Stimulated activated CD8-positive, alpha-beta memory T cell treated with anti-CD3 and anti-CD28 coated beads, Interleukin-7, amount 100 ng/mL, for 48 hours (primary cell): Measurements from ENCODE around the gene ZBTB42.
A peak's percentile ranks its signal among the peaks of the same experiment; 100 is the strongest.

Experiments used
- DNase-seq, 2 donors: peaks; one replicate each; pipeline ENCODE4 v3.0.0-alpha.2; 2020; ENCODE audit warnings: low read depth in 1 of 2; ENCODE audit errors: extremely low read depth in 1 of 2

The ZBTB42 gene

DNA sequence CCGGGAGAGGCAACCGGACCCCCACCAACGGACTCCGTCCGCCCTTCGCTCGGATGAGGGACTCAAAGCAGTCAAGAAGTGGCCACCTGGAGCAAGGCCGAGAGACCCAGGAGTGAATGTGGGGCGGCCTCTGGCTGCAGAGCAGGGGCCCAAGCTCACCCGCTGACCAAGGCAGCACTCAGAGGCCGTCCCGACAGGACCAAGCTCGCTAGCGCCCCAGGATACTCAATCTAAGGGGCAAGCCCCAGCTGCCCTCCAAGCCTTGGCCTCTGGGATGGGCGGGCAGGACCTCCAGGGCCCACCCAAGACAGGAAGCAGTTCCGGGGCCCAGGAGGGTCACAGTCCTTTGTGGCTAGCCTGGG, 6.3 kb upstream of the ZBTB42 start:
- DNase-seq: no peak

- DNase-seq: no peak
These were observed 5.7 kb upstream of the ZBTB42 start, which contains the start of gene AKT1 for GRCh38 chr14:104794993-104795780. TSS of gene AKT1 (minus strand) at chr14:104795748. CDS start at chr14:104792643, 3,105 bp downstream.

DNA sequence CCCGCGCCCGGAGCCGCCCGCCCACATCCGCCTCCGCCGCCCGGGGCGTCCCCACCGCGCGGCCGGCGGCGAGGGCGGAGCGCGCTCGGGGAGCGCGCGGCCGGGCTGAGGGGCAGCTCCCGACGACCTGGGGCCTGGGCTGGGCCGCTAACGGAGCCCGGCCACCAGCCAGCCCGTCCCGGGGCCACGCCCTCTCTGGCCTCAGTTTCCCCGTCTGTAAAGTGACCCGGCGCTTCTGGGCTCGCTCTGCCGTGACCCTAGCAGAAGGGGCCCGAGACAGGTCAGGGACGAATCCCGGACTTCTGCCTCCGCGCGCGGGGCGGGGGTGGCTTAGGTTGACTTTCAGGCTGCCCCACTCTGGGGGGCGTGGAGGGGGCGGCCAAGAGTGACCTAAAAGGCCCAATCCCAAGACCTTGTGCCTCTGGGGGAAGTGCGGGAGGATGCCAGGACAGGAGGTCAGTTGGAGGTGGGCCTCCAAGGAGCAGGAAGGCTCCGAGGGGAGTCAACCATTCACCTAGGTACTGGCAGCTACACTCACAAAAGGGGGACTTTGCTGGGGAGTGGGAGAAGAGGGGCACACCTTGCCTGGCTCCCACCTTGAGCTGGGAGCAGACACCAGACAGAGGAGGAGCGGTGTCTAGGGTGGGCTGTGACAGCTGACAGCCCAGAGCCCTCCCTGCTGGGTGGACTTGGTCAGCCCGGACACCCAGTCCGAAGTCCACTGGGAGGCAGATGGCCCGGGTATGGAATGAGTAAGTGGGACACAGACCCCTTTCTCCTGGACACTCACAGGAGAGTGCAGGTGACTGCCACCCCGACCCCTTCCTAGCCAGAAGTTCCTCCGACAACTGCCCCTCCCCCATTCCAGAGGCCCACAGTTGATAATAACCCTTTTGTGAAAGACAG, 4.9 kb upstream of the ZBTB42 start:
- no peak for DNase-seq

- DNase-seq: no peak
These were observed 4.2 kb upstream of the ZBTB42 start for GRCh38 chr14:104796687-104797081.

DNA sequence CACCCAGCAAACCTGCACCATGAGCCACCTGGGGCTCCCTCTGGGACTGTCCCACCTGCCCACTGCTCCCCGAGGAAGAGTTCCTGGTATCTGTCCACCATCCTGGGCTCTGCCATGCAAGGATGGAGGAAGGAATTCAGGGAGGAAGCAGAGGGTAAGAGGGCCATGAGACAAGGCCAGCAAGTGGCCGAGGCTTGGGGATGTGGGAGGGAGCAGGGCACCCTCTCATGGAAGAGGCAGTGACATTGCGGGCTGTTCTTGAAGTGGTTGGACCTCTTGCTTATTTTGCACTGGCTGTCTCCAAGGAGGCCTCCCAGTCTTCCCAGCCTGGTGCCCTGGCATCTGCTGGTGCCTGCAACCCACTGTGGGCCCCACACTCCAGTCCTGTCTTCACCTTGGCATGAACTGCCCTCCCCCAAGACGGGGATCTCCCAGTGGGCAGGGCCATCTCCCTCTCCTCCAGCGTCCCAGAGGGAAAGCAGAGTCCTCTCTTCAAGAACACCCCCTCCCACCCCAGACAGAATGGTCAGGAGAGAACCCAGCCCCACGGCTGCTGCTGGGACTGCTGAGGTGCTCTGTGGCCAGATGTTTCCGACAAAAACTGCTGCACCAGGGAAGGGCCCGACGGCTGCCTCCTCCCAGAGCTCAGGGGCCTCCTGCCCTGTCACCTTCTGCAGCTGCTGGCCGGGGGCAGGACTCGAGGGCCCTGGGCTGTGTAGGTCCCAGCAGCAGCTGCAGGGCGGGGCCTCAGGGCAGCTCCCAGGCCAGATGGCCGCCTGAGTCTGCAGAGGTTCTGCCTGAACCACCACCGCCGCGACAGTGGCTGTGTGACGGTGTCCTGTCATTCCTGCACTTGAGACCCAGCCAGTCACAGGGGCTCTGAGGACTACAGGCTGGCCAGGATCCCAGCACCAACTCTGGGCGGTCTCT, 3.5 kb upstream of the ZBTB42 start:
- no peak for DNase-seq

GRCh38 chr14:104798300-104799243, 2.3 kb upstream of the ZBTB42 start:
- DNase-seq: no peak

GRCh38 chr14:104799244-104800014, 1.5 kb upstream of the ZBTB42 start:
- DNase-seq: no peak

DNA sequence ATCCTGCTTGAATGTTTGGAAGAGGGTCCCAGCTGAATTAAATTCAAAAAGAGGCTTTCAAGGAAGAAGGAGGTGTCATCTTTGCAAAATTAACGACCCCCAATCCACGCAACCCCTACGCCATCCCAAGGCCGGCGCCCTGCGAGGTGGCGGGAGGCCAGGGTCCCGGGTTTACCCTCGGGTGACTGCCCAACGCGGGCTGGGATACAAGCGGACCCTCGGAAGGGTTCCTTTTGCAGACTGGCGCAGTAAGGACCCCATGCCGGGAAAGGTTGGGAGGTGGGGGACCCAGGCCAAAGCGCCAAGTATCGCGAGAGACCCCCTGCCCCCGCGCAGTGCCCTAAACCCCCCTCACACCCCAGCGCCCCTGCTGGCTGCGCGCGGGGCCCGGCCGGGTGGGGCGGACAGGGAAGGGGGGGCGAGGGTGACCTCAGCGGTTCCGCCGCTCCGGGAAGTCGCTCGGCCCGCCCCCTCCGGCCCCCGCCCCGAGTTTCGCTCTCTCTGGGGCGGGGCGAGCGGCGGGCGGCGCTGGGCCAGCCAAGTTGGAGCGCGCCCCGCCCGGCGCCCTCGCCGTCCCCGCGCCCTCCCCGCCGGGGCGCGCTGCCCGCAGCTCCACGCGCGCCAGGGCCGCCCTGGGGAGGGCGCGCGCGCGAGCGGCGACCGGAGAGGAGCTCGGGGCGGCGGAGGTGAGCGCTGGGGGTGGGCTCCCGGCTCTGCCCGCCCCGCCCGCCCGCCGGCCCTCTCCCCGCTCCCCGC, 708 bp upstream of the ZBTB42 start:
- peak; percentile 65 to 70 for DNase-seq

DNA sequence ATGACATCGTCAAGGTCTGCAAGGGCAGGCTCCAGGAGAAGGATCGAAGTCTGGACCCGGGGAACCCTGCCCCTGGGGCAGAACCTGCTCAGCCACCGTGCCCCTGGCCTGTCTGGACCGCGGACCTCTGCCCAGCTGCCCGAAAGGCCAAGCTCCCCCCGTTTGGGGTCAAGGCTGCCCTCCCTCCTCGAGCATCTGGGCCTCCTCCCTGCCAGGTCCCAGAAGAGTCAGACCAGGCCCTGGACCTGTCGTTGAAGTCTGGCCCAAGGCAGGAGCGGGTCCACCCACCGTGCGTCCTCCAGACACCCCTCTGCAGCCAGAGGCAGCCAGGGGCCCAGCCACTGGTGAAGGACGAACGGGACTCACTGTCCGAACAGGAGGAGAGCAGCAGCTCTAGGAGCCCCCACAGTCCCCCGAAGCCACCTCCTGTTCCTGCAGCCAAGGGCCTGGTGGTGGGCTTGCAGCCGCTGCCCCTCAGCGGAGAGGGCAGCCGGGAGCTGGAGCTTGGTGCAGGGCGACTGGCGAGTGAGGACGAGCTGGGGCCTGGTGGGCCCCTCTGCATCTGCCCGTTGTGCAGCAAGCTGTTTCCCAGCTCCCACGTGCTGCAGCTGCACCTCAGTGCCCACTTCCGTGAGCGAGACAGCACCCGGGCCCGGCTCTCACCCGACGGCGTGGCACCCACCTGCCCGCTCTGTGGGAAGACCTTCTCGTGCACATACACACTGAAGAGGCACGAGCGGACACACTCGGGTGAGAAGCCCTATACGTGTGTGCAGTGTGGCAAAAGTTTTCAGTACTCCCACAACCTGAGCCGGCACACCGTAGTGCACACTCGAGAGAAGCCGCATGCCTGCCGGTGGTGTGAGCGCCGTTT, 856 bp downstream of the ZBTB42 start:
- DNase-seq: no peak

DNA sequence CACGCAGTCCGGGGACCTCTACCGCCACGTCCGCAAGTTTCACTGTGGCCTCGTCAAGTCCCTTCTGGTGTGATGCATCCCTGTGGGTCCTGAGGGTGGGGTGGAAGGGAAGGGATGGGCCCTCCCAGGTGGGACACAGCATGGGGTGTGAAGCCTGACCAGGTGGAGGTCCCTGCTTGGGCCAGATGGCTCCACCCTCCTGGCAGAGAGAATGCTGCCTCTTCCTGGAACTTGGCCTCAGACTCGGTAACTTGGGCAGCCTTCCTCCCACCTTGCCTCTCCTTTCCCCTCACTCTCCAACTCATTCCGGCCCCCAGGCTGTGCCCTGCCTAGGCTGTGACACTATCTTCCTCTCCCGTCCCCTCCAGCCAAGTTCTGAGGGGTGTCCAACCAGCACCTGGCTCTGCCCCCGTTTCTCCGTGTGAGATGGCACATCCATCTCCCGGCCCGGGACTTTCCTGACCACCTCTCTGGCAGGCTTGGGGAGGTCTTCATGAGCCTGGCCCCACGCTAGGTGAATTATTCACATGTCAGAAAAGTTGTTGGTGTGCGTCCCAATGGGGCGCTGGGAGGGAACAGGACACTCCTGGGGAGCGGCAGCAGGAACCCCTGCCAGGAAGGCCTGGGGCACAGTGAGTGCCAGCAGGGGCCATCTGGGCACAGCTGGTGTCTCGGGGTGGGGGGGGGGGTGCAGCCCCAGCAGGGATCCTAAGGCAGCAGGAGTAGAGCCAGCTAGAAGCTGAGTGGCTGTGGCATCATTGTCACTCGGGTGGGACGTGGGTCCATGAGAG, 1.7 kb downstream of the ZBTB42 start:
- DNase-seq: no peak

DNA sequence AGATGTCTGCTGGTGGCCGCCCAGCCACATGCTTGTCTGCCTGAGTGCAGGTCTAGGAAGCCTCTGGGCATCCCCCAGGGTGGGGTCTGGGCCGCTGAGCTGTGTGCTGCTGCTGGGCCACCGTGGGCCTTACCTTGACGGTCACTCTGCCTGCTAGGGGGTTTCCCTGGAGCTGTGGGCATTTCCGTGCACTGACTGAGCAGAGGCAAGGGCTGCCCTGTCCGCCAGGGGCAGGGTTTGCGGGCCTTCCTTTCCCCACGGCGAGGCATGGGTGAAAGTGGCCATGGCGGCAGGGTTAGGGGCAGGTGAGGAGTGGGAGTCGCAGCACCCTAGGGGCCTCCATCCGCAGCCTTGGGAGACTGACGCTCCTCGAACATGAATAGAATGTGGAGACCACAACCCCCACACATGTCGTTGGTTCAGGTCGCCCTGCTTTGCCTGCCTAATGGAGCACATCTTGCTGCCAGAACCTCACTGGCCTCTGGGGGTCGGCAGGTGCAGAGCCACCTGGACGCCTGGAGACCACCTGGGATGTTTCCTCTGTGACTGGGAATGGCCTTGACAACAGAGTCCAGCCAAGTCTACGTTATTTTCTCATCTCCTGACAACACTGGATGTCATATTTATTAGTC, 2.5 kb downstream of the ZBTB42 start:
- no peak for DNase-seq

GRCh38 chr14:104803912-104804410, 3.1 kb downstream of the ZBTB42 start:
- DNase-seq: no peak

GRCh38 chr14:104804481-104805325, 3.8 kb downstream of the ZBTB42 start:
- DNase-seq: no peak

DNA sequence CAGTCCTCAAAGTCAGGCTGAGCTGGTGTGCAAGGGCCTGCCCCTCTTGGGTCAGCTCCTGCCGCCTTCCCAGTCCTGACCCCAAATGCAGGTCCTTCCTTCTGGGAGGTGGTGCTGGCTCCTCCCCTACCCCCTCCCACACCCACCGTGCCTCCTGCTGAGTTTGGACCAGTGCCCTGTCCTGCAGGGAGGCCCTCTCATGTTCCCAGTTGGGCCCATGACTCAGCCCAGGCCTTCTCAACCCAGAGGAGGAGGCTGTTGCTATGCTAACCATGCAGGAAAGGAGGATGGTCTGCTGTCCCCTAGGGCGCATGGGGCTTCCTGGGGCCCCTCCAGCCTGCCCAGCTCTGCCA, 4.4 kb downstream of the ZBTB42 start:
- DNase-seq: no peak
